ENCODE data around the gene TIMM50.

- TF ChIP-seq TAF1 (IDR thresholded peaks at IDR 0.05; ENCODE audit: borderline replicate concordance, insufficient read depth, low read length): no peak
- TF ChIP-seq POLR2AphosphoS5 (IDR thresholded peaks at IDR 0.05; ENCODE audit: low read depth, low read length): no peak
- no peak for TF ChIP-seq REST (IDR thresholded peaks at IDR 0.05; ENCODE audit: insufficient read depth in 1 of 2, low read depth in 2 of 2, low read length in 2 of 2)
- TF ChIP-seq FOXP2 (optimal IDR thresholded peaks at IDR 0.05; ENCODE audit: borderline replicate concordance, extremely low read depth, extremely low read length, insufficient read depth): no peak
- no peak for TF ChIP-seq SIN3A (IDR thresholded peaks at IDR 0.05; ENCODE audit: borderline replicate concordance, insufficient read depth, low read length)
These were observed 19.9 kb downstream of the TIMM50 start for GRCh38 chr19:39500543-39500942.
